Measurements from ENCODE around the gene GJC2.

Gene GJC2

GRCh38 chr1:228114827-228115226 is 34.9 kb upstream of the GJC2 start:
- DNase-seq (ENCODE audit: low spot score), result no peak

GRCh38 chr1:228117335-228117734 is 32.4 kb upstream of the GJC2 start:
- no peak for DNase-seq (ENCODE audit: low spot score)

GRCh38 chr1:228118040-228118439 is 31.7 kb upstream of the GJC2 start:
- no peak for DNase-seq (ENCODE audit: low spot score)

GRCh38 chr1:228120351-228120750 is 29.4 kb upstream of the GJC2 start:
- DNase-seq (ENCODE audit: low spot score), result no peak

- no peak for DNase-seq (ENCODE audit: low spot score)
Measured at GRCh38 chr1:228120857-228121489, 28.8 kb upstream of the GJC2 start.

- DNase-seq (ENCODE audit: low spot score), result no peak
Measured at GRCh38 chr1:228122921-228123441, 26.7 kb upstream of the GJC2 start.

- DNase-seq (ENCODE audit: low spot score), result no peak
Measured at GRCh38 chr1:228123505-228123904, 26.2 kb upstream of the GJC2 start.

DNA sequence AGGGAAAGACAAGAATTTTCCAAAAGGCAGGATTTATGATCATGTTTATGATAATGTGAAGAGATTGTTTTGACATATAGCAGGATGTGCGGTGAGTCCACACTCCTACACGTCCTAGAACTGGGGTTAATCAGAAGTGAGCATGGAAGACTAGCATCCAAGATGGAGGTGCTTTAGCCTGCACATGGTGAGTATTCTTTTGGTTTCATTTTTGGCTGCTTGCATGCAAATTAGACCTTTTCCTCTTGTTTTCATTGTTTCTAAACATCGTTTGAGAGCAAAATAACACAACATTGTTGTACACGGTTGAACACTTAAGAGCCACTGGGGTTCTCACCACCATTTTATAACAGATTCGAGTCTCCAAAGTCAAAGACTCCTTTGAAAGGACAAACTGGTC is 24.5 kb upstream of the GJC2 start:
- no peak for DNase-seq (ENCODE audit: low spot score)

DNA sequence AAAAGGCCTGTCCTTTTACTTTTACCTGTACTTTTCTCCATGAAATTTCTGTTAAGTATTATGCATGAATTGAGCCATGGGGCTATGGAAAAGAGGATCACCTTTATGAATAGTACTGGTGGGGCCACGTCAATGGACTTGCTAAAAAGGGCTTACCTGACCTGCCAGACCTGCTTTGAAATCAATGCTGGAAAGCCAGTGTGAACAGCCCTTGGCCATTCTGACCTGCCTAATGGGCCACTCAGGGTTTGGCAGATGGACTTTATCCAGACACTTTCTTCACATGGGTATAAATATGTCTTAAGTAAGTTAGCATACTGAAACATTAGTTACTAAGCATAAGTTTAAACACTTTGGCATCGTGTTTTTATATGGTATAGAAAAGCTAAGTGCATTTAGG is 18.0 kb upstream of the GJC2 start:
- no peak for DNase-seq (ENCODE audit: low spot score)

DNA sequence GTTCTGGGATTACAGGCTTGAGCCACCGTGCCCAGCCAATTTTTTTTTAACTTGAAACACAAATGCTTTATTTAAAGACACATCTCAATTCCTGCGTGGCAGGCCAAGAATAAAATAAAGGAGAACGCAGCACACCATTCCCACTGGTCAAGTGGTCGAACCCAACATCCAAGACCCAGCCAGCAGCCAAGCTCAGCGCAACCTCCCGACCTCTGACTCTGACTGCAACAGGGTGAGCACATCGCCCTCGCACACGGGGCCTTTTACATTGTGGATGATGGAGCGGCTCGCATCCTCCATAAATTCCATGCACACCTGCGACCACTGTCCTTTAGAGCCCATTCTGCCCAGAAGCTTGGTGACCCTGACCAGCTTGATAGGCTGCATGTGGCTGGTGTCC is 15.1 kb upstream of the GJC2 start:
- DNase-seq (ENCODE audit: low spot score), result no peak

- no peak for DNase-seq (ENCODE audit: low spot score)
Measured at GRCh38 chr1:228136901-228137300, 12.8 kb upstream of the GJC2 start.

- DNase-seq (ENCODE audit: low spot score), result no peak
Measured at GRCh38 chr1:228139406-228139930, 10.3 kb upstream of the GJC2 start.

DNA sequence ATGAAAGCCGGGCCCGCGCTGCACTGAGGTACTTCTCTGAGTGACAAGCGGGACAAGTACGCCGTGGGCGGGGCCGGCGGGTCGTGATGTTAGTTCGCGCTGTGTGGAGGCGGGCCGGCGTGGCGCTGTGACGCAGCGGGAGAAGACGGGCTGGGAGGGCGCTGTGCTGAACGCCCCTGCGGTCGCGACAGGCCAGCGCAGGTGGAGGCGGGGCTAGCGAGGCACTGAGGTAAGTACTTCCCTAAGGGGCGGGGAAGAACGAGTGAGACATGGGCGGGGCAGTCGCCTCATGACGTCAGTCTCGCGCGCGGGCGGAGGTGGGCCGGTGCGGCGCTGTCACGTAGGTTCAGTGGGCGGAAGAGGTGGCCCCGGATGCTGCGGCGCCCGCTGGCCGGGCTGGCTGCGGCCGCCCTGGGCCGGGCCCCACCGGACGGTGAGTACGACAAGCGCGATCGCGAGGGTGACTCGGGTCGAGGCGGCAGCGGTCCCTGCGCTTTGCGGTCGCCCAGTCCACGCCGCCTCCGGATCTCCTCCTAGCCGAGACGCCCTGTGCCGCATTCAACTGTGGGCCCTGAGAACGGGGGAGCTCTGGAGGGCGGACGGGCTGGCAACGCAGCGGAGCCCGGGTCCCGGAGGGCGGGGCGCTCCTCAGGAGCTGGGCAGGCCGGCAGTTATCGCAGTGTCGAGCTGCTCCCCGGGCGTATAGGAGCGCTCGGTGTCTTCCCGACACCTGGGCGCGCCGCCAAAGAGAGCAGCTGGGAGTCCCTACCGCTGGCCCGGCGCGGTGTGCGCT is 9.6 kb upstream of the GJC2 start, which contains the start of gene GUK1:
Gene GUK1 (plus strand): TSS at position 349 of the 793 bp plus-strand sequence. CDS start 24 bp downstream, at position 373.
- DNase-seq (ENCODE audit: low spot score), result peak; percentile 100

DNA sequence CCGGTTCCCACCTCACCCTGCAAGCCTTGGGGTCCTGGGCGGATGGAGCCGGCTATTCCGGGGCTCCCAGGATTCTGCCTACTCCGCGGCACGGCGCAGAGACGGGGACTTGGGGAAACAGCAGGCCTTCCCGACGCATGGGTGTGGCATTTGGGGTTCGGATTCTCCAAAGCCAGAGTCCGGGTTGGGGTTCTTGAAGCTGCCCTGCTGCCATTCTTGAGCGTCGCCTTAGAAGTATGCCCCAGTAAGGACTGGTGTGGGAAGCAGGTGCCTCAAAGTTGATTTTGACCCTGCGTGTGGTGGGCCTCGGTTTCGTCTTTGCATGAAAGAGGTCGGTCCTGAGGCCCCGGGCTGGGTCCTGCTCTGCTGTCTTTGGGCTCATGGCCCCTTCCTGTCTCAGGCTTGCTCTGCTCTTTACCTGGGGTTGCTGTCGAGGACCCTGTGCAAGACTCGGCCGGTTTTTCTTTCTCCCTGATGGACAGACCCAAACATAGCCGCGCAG is 9.0 kb upstream of the GJC2 start:
- no peak for DNase-seq (ENCODE audit: low spot score)

GRCh38 chr1:228141226-228142044 is 8.3 kb upstream of the GJC2 start:
- DNase-seq (ENCODE audit: low spot score), result peak; percentile 47

- DNase-seq (ENCODE audit: low spot score), result no peak
Measured at GRCh38 chr1:228142155-228142691, 7.5 kb upstream of the GJC2 start.

- DNase-seq (ENCODE audit: low spot score), result peak; percentile 20
Measured at GRCh38 chr1:228142701-228143136, 7.0 kb upstream of the GJC2 start.

GRCh38 chr1:228143480-228144192 is 6.1 kb upstream of the GJC2 start:
- DNase-seq (ENCODE audit: low spot score), result no peak

- DNase-seq (ENCODE audit: low spot score), result no peak
Measured at GRCh38 chr1:228144193-228144992, 5.3 kb upstream of the GJC2 start.

DNA sequence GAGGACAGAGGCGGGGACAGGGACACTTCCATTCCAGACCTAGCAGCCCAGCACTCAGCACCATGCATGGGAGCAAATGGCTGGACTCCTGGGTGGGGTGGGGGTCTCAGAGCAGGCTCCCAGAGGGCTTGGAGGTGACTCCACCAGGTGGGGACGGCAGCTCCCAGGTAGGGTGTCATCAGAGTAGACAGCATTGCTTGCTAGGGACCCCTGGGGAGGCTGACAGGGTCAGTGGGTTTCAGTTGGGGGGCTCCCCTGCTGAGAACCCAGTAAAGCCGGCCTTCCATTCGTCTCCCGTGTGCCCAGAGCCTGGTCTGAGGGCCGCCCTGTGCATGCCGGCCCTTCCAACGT is 4.8 kb upstream of the GJC2 start:
- peak; percentile 13 for DNase-seq (ENCODE audit: low spot score)
